Subcutaneous abdominal adipose tissue (tissue), 5 donors: ENCODE data around the gene SLC7A8.

Experiments used
- H3K27ac ChIP-seq: one replicate; pipeline ENCODE4 v1.7.0; 2013; ENCODE audit warnings: low read depth, mild to moderate bottlenecking, inconsistent platforms, low read length, moderate library complexity
- H3K27me3 ChIP-seq, 5 donors: one replicate each; pipeline ENCODE4 v1.7.0; 2013; ENCODE audit warnings: low read length in 5 of 5, inconsistent platforms in 1 of 5; ENCODE audit not compliant: control insufficient read depth in 5 of 5, insufficient read depth in 4 of 5
- H3K36me3 ChIP-seq, 5 donors: one replicate each; pipeline ENCODE4 v1.7.0; 2013; ENCODE audit warnings: low read length in 5 of 5; ENCODE audit not compliant: control insufficient read depth in 5 of 5, insufficient read depth in 5 of 5
- H3K4me1 ChIP-seq, 5 donors: one replicate each; pipeline ENCODE4 v1.7.0; 2013; ENCODE audit warnings: low read length in 5 of 5, mild to moderate bottlenecking in 3 of 5, moderate library complexity in 1 of 5; ENCODE audit not compliant: control insufficient read depth in 5 of 5, insufficient read depth in 5 of 5
- H3K4me3 ChIP-seq, 5 donors: one replicate each; pipeline ENCODE4 v1.7.0; 2013; ENCODE audit warnings: low read length in 5 of 5, low read depth in 1 of 5
- H3K9ac ChIP-seq, 5 donors: one replicate each; pipeline ENCODE4 v1.7.0; 2013; ENCODE audit warnings: low read length in 5 of 5, mild to moderate bottlenecking in 4 of 5, moderate library complexity in 3 of 5
- H3K9me3 ChIP-seq, 5 donors: one replicate each; pipeline ENCODE4 v1.7.0; 2013; ENCODE audit warnings: low read length in 5 of 5; ENCODE audit not compliant: control insufficient read depth in 5 of 5
- donor health status: healthy.
- donor health status: healthy.
- donor health status: healthy.
- donor health status: healthy.
- donor health status: healthy.

The SLC7A8 gene

DNA sequence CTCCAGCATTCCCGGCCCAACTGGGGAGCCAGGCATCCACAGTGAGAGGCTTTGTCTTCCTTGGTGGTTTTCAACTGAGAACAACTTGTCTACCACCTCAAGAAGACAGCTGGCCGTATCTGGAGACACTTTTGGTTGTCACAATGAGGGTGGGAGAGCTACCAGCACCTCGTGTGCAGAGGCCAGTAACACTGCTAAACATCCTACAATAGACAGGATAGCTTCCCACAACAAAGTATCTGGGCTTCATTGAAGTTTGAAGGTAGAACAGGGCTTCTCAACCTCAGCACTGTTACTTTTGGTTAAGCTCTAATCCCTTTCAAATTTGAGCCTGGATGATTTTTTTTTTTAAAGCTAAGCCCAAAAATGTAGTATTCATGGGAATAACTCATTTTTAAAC is 10.9 kb downstream of the SLC7A8 start:
- Histone ChIP-seq H3K4me1 (peaks cover 1 to 25% (median 7%) of the 10 kb centered on the region in 5 donors), H3K27ac (no peak overlapping the region), H3K27me3 (no peaks in the 10 kb centered on the region), H3K9me3 (no peaks in the 10 kb centered on the region), H3K36me3 (no peaks in the 10 kb centered on the region), H3K4me3 (no peak overlapping the region), H3K9ac (no peak overlapping the region)

DNA sequence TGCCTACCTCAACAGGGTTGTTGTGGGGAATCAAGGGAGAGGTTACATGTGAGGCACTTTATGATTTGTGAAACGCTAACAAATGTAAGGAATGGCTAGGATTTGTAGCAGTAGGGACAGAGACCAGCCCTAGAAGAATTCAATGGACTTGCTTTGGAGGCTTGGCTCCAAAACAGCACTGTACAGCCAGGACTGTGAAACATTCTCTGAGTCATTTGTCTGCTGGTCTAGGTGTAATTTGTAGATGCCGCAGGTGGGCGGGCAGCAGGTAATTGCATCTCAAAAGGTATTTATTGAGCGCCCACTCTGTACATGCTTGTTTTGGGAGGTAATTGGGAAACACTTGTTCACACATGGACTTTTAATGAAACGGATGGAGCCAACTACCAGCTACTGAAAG is 11.4 kb downstream of the SLC7A8 start:
- Histone ChIP-seq H3K27me3 (no peaks in the 10 kb centered on the region), H3K4me1 (peaks cover 1 to 27% (median 7%) of the 10 kb centered on the region in 5 donors), H3K36me3 (no peaks in the 10 kb centered on the region), H3K4me3 (no peak overlapping the region), H3K9ac (no peak overlapping the region), H3K27ac (no peak overlapping the region), H3K9me3 (no peaks in the 10 kb centered on the region)

DNA sequence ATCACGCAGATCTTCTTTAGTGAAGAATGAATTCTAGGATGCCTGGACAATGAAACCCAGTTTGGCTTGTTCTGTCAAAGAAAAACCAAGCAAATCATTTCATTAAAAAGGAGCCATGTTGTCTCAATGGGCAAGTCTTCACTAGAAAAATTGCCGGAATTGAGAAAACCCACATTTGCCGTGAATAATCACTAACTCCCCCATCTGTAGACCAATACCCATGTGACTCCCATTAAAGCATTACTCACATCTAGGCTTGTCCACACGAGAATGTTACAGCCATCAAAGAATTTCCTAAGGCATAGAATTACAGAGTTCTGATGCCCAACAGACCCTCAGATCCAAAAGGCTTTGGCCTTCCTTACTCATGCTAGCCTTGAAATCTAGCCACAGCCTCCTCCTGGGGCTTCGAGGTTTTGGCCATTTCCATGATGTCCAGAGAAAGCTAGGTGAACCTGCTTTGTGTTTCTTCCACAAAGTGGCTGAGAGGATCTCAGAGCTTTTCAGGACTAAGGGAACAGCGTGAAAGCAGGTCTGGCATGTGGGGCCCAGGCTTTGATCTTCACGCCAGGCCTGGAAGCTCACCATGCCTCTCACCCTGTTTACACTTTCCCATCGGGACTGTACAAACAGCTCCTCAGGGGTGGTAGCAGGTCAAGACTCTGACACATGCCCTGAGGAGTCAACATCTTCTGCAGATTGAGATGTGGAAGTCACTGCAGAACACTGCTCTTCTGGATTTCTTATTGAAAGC is 12.1 kb downstream of the SLC7A8 start:
- no peaks in the 10 kb centered on the region for H3K27me3 ChIP-seq
- H3K36me3 ChIP-seq = no peaks in the 10 kb centered on the region
- H3K9me3 ChIP-seq = no peaks in the 10 kb centered on the region
- no peak overlapping the region for H3K27ac ChIP-seq
- no peak overlapping the region for H3K9ac ChIP-seq
- no peak overlapping the region for H3K4me3 ChIP-seq
- H3K4me1 ChIP-seq = peaks cover 1 to 27% (median 7%) of the 10 kb centered on the region in 5 donors

DNA sequence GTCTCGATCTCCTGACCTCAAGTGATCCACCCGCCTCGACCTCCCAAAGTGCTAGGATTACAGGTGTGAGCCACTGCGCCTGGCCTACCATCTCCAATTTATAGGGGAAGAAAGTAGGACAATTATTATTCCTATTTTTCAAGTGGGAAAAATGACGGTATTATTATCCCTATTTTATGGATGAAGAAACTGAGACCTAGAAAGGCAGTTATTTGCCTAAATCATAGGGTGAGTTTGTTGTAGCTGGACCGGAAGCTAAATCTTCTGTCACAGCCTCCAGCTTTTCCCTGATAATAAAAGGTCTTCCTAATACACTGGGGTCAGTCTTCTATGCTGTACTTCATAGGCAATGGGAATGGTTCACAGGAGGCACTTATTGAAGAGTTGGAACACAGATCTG is 13.8 kb downstream of the SLC7A8 start:
- no peak overlapping the region for H3K27ac ChIP-seq
- H3K4me1 ChIP-seq = peaks cover 1 to 24% (median 9%) of the 10 kb centered on the region in 5 donors
- H3K9me3 ChIP-seq = no peaks in the 10 kb centered on the region

DNA sequence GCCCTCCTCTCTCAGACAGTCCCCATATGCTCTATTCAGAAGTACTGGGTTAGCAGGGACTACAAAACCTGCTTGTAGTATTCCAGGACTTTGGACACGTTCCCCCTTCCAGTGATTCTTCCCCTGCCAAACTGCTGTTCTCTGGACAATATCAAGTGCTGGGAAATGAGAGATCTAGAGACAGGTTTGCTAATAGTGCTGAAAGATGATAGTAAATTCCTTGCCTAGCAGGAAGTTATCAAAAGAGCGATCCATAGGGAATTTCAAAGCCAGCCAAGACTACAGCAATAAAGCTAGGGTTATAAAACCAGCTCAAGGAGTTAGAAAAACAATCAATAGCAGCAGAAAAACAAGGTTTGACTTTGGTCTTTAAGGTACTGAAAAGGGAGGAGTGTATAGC is 15.2 kb downstream of the SLC7A8 start:
- Histone ChIP-seq H3K36me3 (no peaks in the 10 kb centered on the region), H3K9me3 (no peaks in the 10 kb centered on the region), H3K4me3 (no peak overlapping the region), H3K4me1 (peaks cover 0 to 21% (median 16%) of the 10 kb centered on the region in 5 donors), H3K27me3 (no peaks in the 10 kb centered on the region), H3K9ac (no peak overlapping the region), H3K27ac (no peak overlapping the region)

More for the DNA sequence above, 13.8 kb downstream of the SLC7A8 start:
- Histone ChIP-seq H3K36me3 (no peaks in the 10 kb centered on the region), H3K27me3 (no peaks in the 10 kb centered on the region), H3K9ac (no peak overlapping the region), H3K4me3 (no peak overlapping the region)

DNA sequence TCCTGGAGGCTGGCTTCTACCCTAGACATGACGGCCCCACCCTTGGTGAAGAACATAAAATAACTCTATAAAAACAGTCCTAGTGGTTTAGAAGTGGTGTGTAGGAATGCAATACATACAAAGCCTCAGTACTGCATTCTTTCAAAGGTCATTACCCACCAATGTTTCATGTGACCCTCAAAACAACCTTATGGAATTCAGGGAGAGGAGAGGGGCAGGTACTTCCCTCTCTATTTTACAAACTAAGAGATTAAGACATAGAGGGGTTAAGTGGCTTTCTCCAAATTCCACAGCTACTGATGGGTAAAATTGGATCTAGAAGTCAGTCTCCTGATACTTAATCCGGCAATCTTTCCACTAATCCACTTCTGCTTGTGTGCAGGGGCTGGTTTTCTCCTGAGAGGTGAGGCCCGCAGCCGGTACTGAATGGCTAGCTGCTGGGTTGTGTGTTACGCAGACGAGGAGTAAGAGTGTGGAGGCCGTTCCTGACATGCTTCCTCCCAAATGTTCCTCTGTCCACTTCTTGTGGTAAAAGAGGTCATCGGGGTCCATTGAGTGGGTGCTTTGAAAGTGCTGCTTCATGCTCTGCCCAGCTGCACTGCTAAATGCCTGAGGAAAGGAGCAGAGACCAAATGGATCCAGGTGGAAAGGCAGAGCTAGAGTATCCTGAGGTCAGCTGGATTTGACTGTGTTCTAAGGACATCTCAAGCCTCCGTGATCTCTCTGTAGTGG is 16.2 kb downstream of the SLC7A8 start:
- H3K27ac ChIP-seq = no peak overlapping the region
- no peak overlapping the region for H3K9ac ChIP-seq
- H3K36me3 ChIP-seq = no peaks in the 10 kb centered on the region
- no peak overlapping the region for H3K4me3 ChIP-seq
- H3K9me3 ChIP-seq = no peaks in the 10 kb centered on the region
- H3K27me3 ChIP-seq = no peaks in the 10 kb centered on the region
- peaks cover 0 to 29% (median 23%) of the 10 kb centered on the region in 5 donors for H3K4me1 ChIP-seq

DNA sequence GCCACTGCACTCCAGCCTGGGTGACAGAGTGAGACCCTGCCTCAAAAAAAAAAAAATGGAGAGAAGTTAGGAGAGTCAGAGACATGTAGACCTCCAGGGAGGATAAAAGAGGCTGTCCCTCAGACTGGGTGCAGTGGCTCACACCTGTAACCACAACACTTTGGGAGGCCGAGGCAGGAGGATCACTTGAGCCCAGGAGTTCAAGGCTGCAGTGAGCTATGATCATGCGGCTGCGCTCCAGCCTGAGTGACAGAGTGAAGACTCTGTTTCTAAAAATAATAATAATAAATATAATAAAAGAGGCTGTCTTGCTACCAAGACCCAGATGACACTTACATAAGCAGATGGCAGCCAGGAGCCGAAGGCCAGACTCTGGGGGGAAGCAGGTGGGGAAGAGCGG is 18.5 kb downstream of the SLC7A8 start:
- H3K4me1 ChIP-seq = peaks cover 1 to 46% (median 40%) of the 10 kb centered on the region in 5 donors
- no peak overlapping the region for H3K27ac ChIP-seq
- H3K4me3 ChIP-seq = no peak overlapping the region
- no peak overlapping the region for H3K9ac ChIP-seq
- H3K9me3 ChIP-seq = no peaks in the 10 kb centered on the region
- H3K27me3 ChIP-seq = no peaks in the 10 kb centered on the region
- H3K36me3 ChIP-seq = no peaks in the 10 kb centered on the region

DNA sequence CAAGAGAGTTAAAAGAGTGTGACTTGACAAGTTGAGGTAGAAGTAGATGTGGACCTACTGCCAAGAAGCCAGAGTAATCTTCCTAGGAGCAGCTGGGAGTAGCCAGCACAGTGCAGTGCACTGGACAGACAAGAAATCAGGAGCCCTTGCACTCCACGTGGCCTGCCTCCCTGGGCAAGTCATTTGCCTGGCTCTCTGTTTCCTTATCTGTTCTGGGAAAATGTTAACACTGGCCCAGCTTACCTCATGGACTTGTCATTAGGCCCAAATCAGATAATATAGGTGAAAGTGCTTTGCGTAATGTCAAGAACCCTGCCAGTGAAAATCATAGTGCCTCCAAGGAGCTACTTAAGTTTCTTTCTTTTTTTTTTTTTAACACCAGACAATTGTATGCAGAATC is 19.2 kb downstream of the SLC7A8 start:
- Histone ChIP-seq H3K36me3 (no peaks in the 10 kb centered on the region), H3K27ac (peak overlapping the region; percentile 39), H3K9me3 (no peaks in the 10 kb centered on the region), H3K9ac (no peak overlapping the region), H3K4me1 (peaks cover 1 to 53% (median 47%) of the 10 kb centered on the region in 5 donors), H3K4me3 (no peak overlapping the region), H3K27me3 (no peaks in the 10 kb centered on the region)

DNA sequence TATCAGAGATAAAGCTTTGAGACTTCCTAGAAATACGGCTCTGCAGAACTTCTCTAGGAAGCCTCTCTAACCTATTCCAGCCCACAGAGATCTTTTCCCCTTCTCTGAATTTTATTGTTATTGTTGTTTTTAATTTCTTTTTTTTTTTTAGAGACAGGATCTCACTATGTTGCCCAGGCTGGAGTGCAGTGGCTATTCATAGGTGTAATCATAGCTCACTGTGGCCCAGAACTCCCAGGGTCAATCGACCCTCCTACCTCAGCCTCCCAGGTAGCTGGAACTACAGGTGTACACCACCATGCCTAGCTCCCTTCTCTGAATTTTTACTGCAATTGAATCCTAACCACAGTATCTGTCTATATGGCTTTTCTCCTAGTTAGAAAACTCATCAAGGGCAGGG is 19.6 kb downstream of the SLC7A8 start:
- Histone ChIP-seq H3K4me1 (peaks cover 1 to 54% (median 52%) of the 10 kb centered on the region in 5 donors), H3K36me3 (no peaks in the 10 kb centered on the region), H3K27me3 (no peaks in the 10 kb centered on the region), H3K9me3 (no peaks in the 10 kb centered on the region), H3K27ac (peak overlapping the region; percentile 39), H3K4me3 (no peak overlapping the region), H3K9ac (no peak overlapping the region)

DNA sequence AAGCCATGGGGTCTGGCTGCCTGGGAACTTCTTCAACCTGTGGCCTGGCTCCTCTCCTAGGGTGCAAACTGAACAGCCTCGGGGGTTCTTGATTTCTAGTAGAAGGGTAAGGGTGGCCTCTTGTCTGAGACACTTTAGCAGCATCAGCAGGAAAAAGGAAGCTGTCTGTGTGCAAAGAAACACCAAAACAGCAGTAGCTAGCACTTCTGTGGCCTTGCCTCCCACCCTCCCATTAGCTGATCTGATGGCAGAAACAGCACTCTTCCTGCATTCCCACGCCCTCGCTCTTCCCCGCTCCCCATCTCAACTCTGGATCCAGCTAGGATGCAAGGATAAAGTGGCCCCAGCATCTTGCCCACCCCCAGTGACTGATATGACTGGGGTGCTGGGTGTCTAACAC is 20.7 kb downstream of the SLC7A8 start:
- H3K9me3 ChIP-seq = no peaks in the 10 kb centered on the region
- H3K36me3 ChIP-seq = no peaks in the 10 kb centered on the region
- no peak overlapping the region for H3K27ac ChIP-seq
- no peaks in the 10 kb centered on the region for H3K27me3 ChIP-seq
- no peak overlapping the region for H3K4me3 ChIP-seq
- peaks cover 1 to 48% (median 45%) of the 10 kb centered on the region in 5 donors for H3K4me1 ChIP-seq
- H3K9ac ChIP-seq = no peak overlapping the region
